GM12865 (cell line): ENCODE results near the gene NRL.

ENCODE experiments used
- DNase-seq: peaks from one replicate; pipeline ENCODE4 v3.0.0; 2010; ENCODE audit warnings: low read depth
- H3K4me3 ChIP-seq: 2 replicates; pipeline ENCODE4 v1.5.1; 2011; ENCODE audit warnings: mild to moderate bottlenecking, low read depth, low read length, control low read depth
- TF ChIP-seq, protein P1 (sequence below): IDR thresholded peaks from 2 replicates; pipeline ENCODE4 v1.5.1; 2011; ENCODE audit warnings: low read length, control low read depth, low read depth, inconsistent platforms; ENCODE audit not compliant: insufficient read depth; ENCODE audit errors: missing control alignments

Gene NRL

DNA sequence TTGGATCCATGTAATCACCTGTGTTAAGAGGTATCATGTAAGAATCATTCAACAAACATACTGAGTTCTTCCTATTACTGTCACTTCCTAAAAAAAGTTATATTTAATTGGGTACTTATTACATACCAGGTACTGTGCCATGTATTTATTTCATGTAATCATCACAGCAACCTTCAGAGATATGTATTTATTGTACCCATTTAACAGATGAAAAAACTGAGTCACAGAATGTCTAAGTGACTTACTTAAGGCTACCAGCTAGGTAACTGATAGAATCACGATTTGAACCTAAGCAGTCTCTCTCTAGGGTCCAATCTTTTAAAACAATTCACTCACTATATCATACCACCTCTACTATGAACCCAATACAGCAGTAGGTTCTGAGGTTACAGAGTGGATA is 29.7 kb upstream of the NRL start:
- TF ChIP-seq, protein P1, sequence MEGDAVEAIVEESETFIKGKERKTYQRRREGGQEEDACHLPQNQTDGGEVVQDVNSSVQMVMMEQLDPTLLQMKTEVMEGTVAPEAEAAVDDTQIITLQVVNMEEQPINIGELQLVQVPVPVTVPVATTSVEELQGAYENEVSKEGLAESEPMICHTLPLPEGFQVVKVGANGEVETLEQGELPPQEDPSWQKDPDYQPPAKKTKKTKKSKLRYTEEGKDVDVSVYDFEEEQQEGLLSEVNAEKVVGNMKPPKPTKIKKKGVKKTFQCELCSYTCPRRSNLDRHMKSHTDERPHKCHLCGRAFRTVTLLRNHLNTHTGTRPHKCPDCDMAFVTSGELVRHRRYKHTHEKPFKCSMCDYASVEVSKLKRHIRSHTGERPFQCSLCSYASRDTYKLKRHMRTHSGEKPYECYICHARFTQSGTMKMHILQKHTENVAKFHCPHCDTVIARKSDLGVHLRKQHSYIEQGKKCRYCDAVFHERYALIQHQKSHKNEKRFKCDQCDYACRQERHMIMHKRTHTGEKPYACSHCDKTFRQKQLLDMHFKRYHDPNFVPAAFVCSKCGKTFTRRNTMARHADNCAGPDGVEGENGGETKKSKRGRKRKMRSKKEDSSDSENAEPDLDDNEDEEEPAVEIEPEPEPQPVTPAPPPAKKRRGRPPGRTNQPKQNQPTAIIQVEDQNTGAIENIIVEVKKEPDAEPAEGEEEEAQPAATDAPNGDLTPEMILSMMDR = no peak
- DNase-seq = no peak
- no peak overlapping the region; the same call in 1 of the 2 replicates for H3K4me3 ChIP-seq

- H3K4me3 ChIP-seq = no peak overlapping the region
- DNase-seq = no peak
- TF ChIP-seq, protein P1 = no peak
Observed at GRCh38 chr14:24143511-24143910, 28.8 kb upstream of the NRL start.

DNA sequence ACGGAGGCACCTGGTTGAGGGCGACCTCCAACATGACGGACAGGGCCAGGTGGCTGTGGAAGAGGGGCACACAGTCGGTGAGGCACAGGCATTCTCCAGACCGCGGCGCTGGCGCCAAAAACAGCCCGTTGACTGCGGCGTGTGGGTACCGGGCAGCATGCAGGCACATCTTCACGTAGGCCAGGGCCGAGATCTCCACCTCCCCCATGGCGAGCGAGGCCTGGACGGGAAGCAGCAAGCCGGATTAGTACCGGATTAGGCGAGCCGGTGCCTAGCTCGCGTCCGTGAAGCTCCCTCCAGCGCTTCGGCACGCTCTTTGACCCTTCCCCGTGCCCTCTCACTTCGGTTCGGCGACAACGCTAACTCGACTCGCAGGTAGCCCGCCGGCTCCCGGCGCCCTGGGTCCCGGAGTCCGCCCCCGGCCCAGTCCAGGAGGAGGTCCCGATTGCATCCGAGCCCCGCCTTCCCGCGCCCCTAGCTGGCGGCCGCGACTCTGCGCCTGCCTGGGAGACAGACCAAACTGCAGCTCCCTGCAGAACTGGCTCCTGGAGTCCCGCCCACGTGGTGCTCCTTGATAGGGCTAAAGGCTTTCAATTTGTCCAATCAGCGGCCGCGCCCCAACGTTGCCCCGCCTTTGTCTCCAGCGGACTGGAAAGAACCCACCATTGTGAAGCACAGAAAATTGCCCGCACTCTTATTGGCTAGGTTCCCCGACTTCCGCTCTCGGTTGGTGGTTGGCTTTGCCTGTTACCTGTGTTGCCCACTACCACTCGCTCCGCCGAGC is 26.5 kb upstream of the NRL start, which contains the start of gene EMC9:
Gene EMC9 (minus strand): TSS at position 495 of the 784 bp plus-strand sequence. CDS start 287 bp downstream, at position 208.
- DNase-seq = peak; percentile 100
- TF ChIP-seq, protein P1 = peak; percentile 39
- peak within 1 kb of the TSS; percentile 80 for H3K4me3 ChIP-seq

- peak overlapping the region; percentile 80 for H3K4me3 ChIP-seq
- TF ChIP-seq, protein P1 = no peak
- DNase-seq = peak; percentile 54
Observed at GRCh38 chr14:24139272-24139934, 24.7 kb upstream of the NRL start.

DNA sequence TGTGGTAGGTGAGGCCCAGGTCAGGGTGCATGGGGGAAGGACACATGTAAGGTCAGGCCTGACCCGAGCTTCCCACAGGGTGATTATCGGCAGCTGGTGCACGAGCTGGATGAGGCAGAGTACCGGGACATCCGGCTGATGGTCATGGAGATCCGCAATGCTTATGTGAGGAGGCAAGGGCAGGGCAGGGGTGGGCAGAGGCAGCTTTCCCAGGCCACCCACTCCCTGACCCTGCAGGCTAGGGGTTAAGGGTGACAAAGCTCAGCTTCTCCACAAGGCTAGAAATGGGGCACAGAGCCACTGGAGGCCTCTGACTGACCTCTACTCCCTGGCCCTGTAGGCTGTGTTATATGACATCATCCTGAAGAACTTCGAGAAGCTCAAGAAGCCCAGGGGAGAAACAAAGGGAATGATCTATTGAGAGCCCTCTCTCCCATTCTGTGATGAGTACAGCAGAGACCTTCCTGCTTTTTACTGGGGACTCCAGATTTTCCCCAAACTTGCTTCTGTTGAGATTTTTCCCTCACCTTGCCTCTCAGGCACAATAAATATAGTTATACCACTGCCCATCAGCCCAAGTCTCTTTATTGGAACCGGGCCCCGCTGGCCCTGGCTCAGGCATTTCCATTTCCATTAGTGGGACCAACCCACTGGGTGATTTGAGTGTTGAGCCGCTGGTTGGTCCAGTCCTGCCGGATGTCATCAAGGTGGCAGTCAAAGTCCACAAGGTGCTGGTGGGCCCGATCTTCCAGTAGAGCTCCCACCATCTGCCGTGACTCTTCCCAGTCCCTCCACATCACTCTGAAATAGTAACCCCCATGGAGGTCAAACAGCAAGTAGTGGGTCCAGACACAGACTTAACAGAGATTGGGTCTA is 23.9 kb upstream of the NRL start:
- H3K4me3 ChIP-seq = no peak overlapping the region
- TF ChIP-seq, protein P1 = no peak
- no peak for DNase-seq

GRCh38 chr14:24137529-24138395 is 23.0 kb upstream of the NRL start:
- TF ChIP-seq, protein P1 = no peak
- no peak for DNase-seq
- H3K4me3 ChIP-seq = peak overlapping the region; percentile 71
